Neural cell (in vitro differentiated cells): ENCODE results near the gene LANCL2. TPM values are rescaled to one million over a fixed set of nuclear protein-coding genes. Genes with fewer than 3 reads are reported as not detected.
"Not testable (repeated sequence)": the region's sequence is repeated elsewhere in the genome, so short reads cannot be mapped to it uniquely, and the experiment has no call there.

Experiments
- H2AFZ ChIP-seq: fragments of 200-600, 300-800 bp; sonication (generic), shearing (Covaris generic); 2 replicates; pipeline ENCODE4 v1.6.0; 2014; ENCODE audit warnings: low read depth, mild to moderate bottlenecking, antibody characterized with exemption, low read length, moderate library complexity
- H3F3A ChIP-seq: fragments of 200-600 bp; shearing (Covaris generic); 2 replicates; pipeline ENCODE4 v1.6.1; 2016; ENCODE audit warnings: mild to moderate bottlenecking, moderate library complexity, mixed read lengths, antibody characterized with exemption, low read length; ENCODE audit not compliant: insufficient read depth, poor library complexity, severe bottlenecking
- H3K27ac ChIP-seq: fragments of 200-600, 300-800 bp; sonication (generic), shearing (Covaris generic); 2 replicates; pipeline ENCODE4 v1.5.1; 2014; ENCODE audit warnings: mild to moderate bottlenecking, low read length, moderate library complexity
- H3K27me3 ChIP-seq: fragments of 300-800, 200-600 bp; sonication (generic), shearing (Covaris generic); 2 replicates; pipeline ENCODE4 v1.6.0; 2014; ENCODE audit warnings: mild to moderate bottlenecking, low read depth, low read length, moderate library complexity; ENCODE audit not compliant: insufficient read depth
- H3K36me3 ChIP-seq: fragments of 300-800, 200-600 bp; sonication (generic), shearing (Covaris generic); 2 replicates; pipeline ENCODE4 v1.5.1; 2014; ENCODE audit warnings: mild to moderate bottlenecking, antibody characterized with exemption, low read length, moderate library complexity; ENCODE audit not compliant: insufficient read depth
- H3K4me2 ChIP-seq: fragments of 300-800, 200-600 bp; sonication (generic), shearing (Covaris generic); 2 replicates; pipeline ENCODE4 v1.6.0; 2014; ENCODE audit warnings: mild to moderate bottlenecking, low read length
- H3K4me3 ChIP-seq: fragments of 300-800, 200-600 bp; sonication (generic), shearing (Covaris generic); 2 replicates; pipeline ENCODE4 v1.5.1; 2014; ENCODE audit warnings: mild to moderate bottlenecking, low read length, moderate library complexity
- H3K79me2 ChIP-seq: fragments of 200-600 bp; shearing (Covaris generic); replicated peaks from 2 replicates; pipeline ENCODE4 v1.6.0; 2014; ENCODE audit warnings: mild to moderate bottlenecking, low read length, moderate library complexity; ENCODE audit not compliant: insufficient read depth
- H3K9ac ChIP-seq: fragments of 300-800, 200-600 bp; sonication (generic), shearing (Covaris generic); 2 replicates; pipeline ENCODE4 v1.6.1; 2016; ENCODE audit warnings: mild to moderate bottlenecking, low read length, mixed read lengths
- H3K9me2 ChIP-seq: fragments of 200-600 bp; shearing (Covaris generic); 2 replicates; pipeline ENCODE4 v1.6.1; 2016; ENCODE audit warnings: mild to moderate bottlenecking, low read length, mixed read lengths; ENCODE audit not compliant: insufficient read depth
- H3K9me3 ChIP-seq: fragments of 200-600, 300-800 bp; sonication (generic), shearing (Covaris generic); 2 replicates; pipeline ENCODE4 v1.6.1; 2016; ENCODE audit warnings: mild to moderate bottlenecking, mixed run types, low read length, moderate library complexity, mixed read lengths
- H4K20me1 ChIP-seq: fragments of 200-600 bp; shearing (Covaris generic); 2 replicates; pipeline ENCODE4 v1.6.1; 2016; ENCODE audit warnings: mild to moderate bottlenecking, mixed run types; ENCODE audit not compliant: insufficient read depth
- EP300 ChIP-seq: fragments of 450-650 bp; conservative IDR thresholded peaks from 2 replicates; pipeline ENCODE4 v1.6.1; 2014; ENCODE audit warnings: antibody characterized with exemption, mild to moderate bottlenecking, moderate library complexity; ENCODE audit not compliant: poor library complexity, severe bottlenecking
- EZH2 ChIP-seq: fragments of 200-600, 300-800 bp; shearing (Covaris generic), sonication (generic); IDR thresholded peaks from 2 replicates; pipeline ENCODE4 v1.6.1; 2014; ENCODE audit warnings: antibody characterized with exemption, low read length, borderline replicate concordance, mild to moderate bottlenecking; ENCODE audit not compliant: insufficient read depth, poor library complexity, severe bottlenecking
- MXI1 ChIP-seq: fragments of 450-650 bp; conservative IDR thresholded peaks from 2 replicates; pipeline ENCODE4 v1.6.1; 2014; ENCODE audit warnings: antibody characterized with exemption, mild to moderate bottlenecking; ENCODE audit not compliant: poor library complexity, severe bottlenecking
- TAF1 ChIP-seq: IDR thresholded peaks from 2 replicates; pipeline ENCODE4 v1.6.1; 2012; ENCODE audit warnings: low read depth
- polyA plus RNA-seq: library from polyadenylated mRNA; depleted of rRNA; stranded (reverse); fragments of >200 nt; gene quantifications from 2 replicates; pipeline ENCODE4 v1.2.3, GENCODE V29; 2014
- TF ChIP-seq, protein P1 (sequence below): IDR thresholded peaks from 2 replicates; pipeline ENCODE4 v1.6.1; 2012; ENCODE audit warnings: borderline replicate concordance

The LANCL2 gene
- polyA plus RNA-seq, 1 donor from 2014 or later: 51.2 TPM

- TF ChIP-seq, protein P1, sequence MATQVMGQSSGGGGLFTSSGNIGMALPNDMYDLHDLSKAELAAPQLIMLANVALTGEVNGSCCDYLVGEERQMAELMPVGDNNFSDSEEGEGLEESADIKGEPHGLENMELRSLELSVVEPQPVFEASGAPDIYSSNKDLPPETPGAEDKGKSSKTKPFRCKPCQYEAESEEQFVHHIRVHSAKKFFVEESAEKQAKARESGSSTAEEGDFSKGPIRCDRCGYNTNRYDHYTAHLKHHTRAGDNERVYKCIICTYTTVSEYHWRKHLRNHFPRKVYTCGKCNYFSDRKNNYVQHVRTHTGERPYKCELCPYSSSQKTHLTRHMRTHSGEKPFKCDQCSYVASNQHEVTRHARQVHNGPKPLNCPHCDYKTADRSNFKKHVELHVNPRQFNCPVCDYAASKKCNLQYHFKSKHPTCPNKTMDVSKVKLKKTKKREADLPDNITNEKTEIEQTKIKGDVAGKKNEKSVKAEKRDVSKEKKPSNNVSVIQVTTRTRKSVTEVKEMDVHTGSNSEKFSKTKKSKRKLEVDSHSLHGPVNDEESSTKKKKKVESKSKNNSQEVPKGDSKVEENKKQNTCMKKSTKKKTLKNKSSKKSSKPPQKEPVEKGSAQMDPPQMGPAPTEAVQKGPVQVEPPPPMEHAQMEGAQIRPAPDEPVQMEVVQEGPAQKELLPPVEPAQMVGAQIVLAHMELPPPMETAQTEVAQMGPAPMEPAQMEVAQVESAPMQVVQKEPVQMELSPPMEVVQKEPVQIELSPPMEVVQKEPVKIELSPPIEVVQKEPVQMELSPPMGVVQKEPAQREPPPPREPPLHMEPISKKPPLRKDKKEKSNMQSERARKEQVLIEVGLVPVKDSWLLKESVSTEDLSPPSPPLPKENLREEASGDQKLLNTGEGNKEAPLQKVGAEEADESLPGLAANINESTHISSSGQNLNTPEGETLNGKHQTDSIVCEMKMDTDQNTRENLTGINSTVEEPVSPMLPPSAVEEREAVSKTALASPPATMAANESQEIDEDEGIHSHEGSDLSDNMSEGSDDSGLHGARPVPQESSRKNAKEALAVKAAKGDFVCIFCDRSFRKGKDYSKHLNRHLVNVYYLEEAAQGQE: no peak
- TF ChIP-seq MXI1: no peak
Observed at GRCh38 chr7:55470261-55470660, 105.1 kb downstream of the LANCL2 start (continued).

DNA sequence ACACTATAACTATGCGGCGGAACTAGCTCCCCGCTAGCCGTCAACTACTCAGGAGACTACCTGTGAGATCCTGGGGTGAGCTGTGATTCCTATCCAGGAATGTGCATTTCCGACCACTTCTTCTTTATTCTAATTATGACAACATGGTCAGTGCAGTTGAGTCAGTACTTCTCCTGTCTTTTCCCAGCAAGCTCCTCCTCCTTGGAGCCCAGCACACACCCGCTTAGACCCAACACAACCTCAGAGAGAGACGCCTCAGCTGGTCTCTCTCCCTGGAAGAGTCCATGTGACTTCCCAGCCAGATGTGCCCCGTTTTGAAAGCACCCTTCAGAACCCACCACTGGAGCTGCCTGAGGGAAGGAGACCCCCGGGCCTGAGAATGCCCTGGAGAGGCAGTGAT, 106.5 kb downstream of the LANCL2 start:
- H3K9me3 ChIP-seq, H2AFZ ChIP-seq, H3K27me3 ChIP-seq, H3K79me2 ChIP-seq, H3K4me3 ChIP-seq, H3K9me2 ChIP-seq, H3K4me2 ChIP-seq, H3K9ac ChIP-seq, H3K27ac ChIP-seq, H3F3A ChIP-seq, H4K20me1 ChIP-seq, H3K36me3 ChIP-seq: not testable (repeated sequence)

- not testable (repeated sequence) for H3K4me3 ChIP-seq, H2AFZ ChIP-seq, H3F3A ChIP-seq, H3K27me3 ChIP-seq, H3K4me2 ChIP-seq, H3K9ac ChIP-seq, H4K20me1 ChIP-seq, H3K9me3 ChIP-seq, H3K27ac ChIP-seq, H3K9me2 ChIP-seq, H3K36me3 ChIP-seq, H3K79me2 ChIP-seq
Observed at GRCh38 chr7:55472406-55472805, 107.3 kb downstream of the LANCL2 start.

DNA sequence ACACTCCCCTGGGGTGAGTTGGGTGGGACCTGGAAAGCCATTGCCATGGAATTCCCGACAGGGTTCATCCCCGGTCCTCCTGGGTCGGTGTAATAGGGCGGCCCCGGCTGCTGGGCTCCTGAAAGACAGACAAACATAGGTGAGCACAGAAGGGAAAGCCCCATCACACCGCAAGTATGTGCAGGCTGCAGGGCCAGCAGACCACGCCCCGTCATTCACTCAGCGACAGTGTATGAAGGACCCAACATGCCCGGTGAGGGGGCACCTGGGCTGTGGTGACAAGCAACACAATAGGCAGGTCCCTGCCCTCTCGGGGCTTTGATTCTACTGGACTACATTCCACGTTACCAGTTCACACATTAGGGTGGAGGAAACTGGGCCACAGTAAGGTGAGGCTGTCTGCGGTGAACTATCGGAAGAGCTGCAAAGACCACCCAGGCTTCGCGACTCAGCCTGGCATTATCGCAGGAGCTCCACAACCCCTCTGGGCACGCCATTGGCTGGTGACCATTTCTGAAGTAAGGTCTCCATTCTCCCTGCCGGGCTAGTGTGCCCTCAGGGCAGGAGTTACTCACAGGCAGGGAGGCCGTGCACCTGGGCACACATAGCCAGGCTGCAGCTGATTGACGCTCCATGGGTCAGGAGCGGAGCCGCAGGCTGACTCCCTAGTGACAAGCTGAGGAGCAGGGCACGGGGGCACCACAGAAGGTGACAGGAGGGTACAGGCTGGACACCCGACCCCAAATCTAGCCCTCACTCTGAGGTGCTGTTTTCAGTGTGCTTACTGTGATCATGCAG, 108.0 kb downstream of the LANCL2 start:
- Histone ChIP-seq H3K27ac (no peak overlapping the region), H3K9me2 (no peaks in the 10 kb centered on the region), H3F3A (no peaks in the 10 kb centered on the region), H3K79me2 (no peaks in the 10 kb centered on the region), H2AFZ (no peak overlapping the region), H3K4me3 (no peak overlapping the region), H3K36me3 (no peaks in the 10 kb centered on the region), H3K9ac (no peak overlapping the region), H3K9me3 (no peaks in the 10 kb centered on the region), H4K20me1 (no peaks in the 10 kb centered on the region), H3K27me3 (no peaks in the 10 kb centered on the region), H3K4me2 (no peak overlapping the region)
- TF ChIP-seq EZH2 (no peak), EP300 (no peak), TAF1 (no peak), MXI1 (no peak)
- TF ChIP-seq, protein P1: no peak
